Ovary (tissue), 3 donors: Measurements from ENCODE around the gene SYNGAP1.

Experiments used
- CTCF ChIP-seq, 3 donors: fragments of 450-650 bp in 2 of 3; fragments of 200-600 bp in 1 of 3; IDR thresholded peaks; one replicate each; pipeline versions ENCODE4 v1.5.1 to v1.8.0; 2016 to 2022; ENCODE audit warnings: antibody characterized with exemption in 3 of 3, mild to moderate bottlenecking in 1 of 3
- EP300 ChIP-seq: sonication (generic); formaldehyde crosslinking; IDR thresholded peaks from one replicate; pipeline ENCODE4 v1.6.1; 2017; ENCODE audit warnings: antibody characterized with exemption
- POLR2A ChIP-seq: fragments of 450-650 bp; IDR thresholded peaks from one replicate; pipeline ENCODE4 v1.6.1; 2017; ENCODE audit warnings: antibody characterized with exemption, mild to moderate bottlenecking, moderate library complexity
- donor health status: DM: no; HTN: no; CAD: no.

DNA sequence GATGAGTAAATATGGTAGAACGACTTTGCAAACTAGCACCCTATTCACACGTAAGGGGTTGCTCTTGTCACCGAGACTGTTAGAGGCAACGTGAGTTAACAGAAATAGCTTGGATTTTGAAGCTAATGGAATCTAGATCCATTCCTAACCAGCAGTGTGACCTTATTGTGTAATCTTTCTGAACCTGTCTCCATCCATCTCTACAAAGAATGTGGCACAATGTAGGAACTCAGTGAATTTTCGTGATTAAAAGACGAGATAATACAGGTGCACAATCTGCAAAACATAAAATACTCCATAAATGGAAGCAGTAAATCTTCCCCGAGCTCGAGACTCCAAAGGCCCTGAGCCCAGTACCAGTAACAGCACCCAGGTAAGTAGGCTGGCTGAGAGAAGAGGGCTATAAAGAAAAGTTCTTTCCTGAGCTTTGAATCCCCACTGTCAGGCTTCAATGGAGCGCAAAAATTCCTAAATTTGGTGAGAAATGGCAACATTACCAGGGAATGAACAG, 29.0 kb upstream of the SYNGAP1 start:
- TF ChIP-seq POLR2A, result no peak
- no peak for TF ChIP-seq CTCF (IDR thresholded peaks at IDR 0.05)
- TF ChIP-seq EP300, result no peak
